ENCODE measurements around the gene PMAIP1.

- TF ChIP-seq RAD21 (IDR thresholded peaks at IDR 0.05) (no peak), ATF3 (IDR thresholded peaks at IDR 0.05) (no peak), JUND (IDR thresholded peaks at IDR 0.05) (no peak), CTCF (IDR thresholded peaks at IDR 0.05; ENCODE audit: low read depth, low read length, missing input control) (no peak), MAX (IDR thresholded peaks at IDR 0.05) (no peak), EGR1 (IDR thresholded peaks at IDR 0.05; ENCODE audit: low read depth in 2 of 2) (no peak), TAF1 (conservative IDR thresholded peaks at IDR 0.05) (no peak), GABPA (IDR thresholded peaks at IDR 0.05 in 1 of 2, conservative IDR thresholded peaks at IDR 0.05 in 1 of 2) (no peak), NR2F2 (IDR thresholded peaks at IDR 0.05) (no peak), FOXA1 (IDR thresholded peaks at IDR 0.05) (no peak)
- TF ChIP-seq, protein P1, sequence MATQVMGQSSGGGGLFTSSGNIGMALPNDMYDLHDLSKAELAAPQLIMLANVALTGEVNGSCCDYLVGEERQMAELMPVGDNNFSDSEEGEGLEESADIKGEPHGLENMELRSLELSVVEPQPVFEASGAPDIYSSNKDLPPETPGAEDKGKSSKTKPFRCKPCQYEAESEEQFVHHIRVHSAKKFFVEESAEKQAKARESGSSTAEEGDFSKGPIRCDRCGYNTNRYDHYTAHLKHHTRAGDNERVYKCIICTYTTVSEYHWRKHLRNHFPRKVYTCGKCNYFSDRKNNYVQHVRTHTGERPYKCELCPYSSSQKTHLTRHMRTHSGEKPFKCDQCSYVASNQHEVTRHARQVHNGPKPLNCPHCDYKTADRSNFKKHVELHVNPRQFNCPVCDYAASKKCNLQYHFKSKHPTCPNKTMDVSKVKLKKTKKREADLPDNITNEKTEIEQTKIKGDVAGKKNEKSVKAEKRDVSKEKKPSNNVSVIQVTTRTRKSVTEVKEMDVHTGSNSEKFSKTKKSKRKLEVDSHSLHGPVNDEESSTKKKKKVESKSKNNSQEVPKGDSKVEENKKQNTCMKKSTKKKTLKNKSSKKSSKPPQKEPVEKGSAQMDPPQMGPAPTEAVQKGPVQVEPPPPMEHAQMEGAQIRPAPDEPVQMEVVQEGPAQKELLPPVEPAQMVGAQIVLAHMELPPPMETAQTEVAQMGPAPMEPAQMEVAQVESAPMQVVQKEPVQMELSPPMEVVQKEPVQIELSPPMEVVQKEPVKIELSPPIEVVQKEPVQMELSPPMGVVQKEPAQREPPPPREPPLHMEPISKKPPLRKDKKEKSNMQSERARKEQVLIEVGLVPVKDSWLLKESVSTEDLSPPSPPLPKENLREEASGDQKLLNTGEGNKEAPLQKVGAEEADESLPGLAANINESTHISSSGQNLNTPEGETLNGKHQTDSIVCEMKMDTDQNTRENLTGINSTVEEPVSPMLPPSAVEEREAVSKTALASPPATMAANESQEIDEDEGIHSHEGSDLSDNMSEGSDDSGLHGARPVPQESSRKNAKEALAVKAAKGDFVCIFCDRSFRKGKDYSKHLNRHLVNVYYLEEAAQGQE (IDR thresholded peaks at IDR 0.05) = no peak
These were observed 12.3 kb downstream of the PMAIP1 start for GRCh38 chr18:59912007-59912550.

All from liver (tissue), 3 donors.